GM19239 (cell line): ENCODE data around the gene TMEM97.

ENCODE experiments used
- DNase-seq: peaks from one replicate; pipeline ENCODE4 v3.0.0; 2011; ENCODE audit warnings: low spot score; ENCODE audit not compliant: insufficient read length
- FAIRE-seq: peaks from 2 replicates; lab custom pipeline; 2011; peaks lifted over from hg19 to GRCh38; lab: Jason Lieb, UNC

The TMEM97 gene

DNA sequence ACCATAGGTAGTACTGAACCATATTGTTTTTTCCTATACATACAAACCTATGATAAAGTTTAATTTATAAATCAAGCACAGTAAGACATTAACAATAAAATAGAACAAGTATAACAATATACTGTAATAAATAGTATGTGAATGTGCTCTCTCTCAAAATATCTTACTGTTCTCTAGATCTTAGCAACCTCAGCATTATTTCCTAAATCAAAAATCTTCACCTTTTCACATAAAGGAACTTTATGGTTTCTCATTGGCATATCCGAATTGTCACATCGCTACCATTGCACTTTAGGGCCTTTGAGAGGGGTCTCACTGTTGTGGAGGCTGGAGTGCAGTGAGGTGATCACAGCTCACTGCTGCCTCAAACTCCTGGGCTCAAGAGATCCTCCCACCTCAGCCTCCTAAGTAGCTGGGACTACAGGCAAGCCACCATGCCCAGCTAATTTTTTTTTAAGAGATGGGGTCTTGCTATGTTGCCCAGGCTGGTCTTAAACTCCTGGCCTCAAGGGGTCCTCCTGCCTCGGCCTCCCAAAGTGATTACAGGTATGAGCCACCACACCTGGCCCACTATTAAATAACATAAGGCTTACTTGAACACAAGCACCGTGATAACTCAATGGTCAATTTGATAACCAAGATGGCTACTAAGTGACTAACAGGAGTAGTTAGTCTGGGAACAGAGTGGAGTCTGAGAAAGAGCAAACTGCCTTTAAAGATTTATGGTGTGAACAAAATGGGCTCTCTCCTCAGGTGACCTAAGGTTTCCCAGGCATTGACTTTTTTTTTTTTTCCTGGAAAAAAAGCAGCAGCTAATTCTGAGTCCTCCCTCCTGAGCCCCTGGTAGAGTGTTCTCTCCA lies 2.9 kb upstream of the TMEM97 start:
- no peak for DNase-seq
- FAIRE-seq: no peak

DNA sequence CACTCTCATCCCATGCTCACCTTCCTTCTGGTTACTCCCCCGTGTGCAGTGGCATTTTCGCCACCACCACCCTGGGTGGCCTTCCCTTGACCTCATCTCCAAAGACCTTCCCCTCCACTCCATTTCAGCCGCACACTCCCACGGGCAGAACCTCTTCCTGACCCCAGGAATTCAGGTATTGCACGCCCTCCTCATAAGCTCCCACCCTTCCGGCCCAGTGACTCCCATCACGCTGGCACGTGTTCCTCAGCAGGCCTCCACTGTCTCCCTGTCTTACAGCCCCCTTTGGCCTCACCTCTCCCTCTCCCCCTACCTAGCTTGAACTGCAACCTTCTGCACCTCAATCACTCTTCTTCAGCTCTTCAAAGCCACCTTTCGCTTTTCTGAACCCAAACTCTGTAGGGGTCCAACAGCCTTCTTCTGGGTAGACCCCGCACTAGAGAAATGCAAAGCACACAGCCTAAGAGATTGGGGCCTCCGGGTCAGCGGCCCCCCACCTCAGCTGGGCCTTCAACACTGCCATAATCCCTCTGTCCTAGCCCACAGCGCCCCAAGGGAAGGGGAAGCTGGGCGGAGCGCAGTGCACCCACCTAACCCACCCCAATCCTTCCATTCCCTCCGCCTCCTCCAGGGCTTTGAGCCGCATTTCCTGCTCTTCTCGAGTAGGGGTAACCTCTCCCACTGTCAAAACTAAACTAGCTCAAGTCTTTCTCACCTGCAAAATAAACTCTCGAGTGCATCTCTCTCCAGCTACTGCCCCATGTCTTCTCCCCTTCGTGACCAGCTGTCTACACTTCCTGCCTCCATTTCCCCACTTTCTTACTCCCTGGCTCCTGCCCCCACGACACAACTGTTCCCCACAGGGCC lies 1.7 kb upstream of the TMEM97 start:
- FAIRE-seq (no peak), DNase-seq (no peak)

DNA sequence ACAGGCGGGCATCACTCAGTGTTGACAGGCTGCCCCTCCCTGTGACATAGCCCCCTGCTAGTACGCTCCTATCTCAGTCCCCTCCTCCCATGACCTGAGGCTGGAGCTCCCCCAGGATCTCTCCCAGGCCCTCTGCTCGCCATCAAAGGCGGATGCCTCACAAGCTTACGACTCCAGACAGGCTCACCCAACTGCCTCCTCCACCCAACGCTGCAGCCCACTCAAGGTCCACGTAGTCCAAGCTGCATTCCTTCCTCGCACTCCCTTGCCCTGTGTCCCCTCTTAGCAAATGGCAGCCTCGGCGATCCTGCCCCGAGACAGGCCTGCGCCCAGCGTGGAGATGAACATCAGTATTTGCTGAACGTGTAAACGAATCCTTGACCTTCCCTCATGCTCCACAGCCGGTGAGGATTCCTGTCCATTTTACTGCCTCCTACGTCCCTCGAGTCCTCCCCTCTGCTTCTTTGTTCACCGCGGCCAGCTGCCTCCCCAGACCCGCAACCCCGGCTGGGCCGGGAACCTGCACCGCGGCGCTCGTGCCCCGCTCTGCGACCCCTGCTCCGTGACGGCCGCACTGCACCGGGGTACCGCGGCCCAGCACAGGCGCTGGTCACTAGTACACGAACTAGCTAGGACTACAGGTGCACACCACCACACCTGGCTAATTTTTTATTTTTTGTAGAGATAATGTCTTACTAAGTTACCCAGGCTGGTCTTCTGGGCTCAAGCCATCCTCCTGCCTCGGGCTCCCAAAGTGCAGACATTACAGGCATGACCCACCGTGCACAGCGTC lies 838 bp upstream of the TMEM97 start:
- DNase-seq: no peak
- no peak for FAIRE-seq

DNA sequence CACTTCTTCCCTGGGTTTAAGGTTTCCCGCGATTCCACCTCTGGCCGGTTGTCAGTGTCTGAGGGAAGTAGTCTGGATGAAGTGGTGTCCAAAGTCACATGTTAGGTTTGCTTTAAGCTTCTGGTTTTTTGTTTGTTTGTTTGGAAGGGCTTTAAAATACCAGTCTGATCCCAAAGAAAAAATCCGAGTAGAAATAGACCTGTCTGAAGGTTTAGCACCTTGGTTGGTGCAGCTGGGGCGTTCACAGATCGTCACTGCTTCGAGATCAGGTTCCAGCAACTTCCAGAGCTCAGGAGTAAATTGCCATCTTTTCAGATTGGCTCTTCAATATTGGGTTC lies 567 bp downstream of the TMEM97 start:
- DNase-seq (no peak), FAIRE-seq (no peak)

DNA sequence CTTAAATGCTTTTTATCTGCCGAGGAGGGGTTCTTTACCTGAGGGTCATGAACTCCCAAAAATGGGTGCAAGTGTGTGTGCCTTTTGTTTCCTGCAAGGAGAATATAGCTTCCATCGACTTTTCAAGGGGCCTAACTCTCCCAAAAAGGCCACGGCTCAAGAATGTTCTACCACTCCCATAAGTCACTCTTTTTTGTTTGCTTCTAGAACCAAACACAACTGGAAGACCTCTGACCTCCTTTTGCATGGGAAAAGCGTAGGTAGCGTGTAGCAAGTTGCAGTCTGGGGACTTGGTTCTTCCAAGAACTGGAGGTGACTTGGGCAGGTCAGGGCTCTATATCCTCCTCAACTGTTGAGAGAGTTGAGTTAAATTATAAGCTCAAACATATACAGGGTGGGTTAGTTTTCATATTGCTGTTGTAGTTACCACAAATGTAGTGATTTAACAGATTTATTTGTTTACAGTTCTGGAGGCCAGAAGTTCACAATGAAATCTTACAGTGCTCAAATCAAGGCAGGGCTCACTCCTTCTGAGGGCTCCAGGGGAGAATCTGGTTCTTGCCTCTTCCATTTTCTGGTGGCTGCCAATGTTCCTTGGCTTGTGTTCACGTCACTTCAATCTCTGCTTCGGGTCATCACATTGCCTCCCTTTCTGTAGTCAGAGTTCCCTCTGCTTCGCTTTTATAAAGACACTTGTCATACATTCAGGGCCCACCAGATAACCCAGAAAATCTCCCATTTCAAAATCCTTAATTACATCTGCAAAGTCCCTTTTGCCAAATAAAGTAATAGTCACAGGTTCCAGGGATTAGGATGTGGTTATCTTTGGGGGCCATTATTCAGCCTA lies 1.4 kb downstream of the TMEM97 start:
- no peak for FAIRE-seq
- no peak for DNase-seq

DNA sequence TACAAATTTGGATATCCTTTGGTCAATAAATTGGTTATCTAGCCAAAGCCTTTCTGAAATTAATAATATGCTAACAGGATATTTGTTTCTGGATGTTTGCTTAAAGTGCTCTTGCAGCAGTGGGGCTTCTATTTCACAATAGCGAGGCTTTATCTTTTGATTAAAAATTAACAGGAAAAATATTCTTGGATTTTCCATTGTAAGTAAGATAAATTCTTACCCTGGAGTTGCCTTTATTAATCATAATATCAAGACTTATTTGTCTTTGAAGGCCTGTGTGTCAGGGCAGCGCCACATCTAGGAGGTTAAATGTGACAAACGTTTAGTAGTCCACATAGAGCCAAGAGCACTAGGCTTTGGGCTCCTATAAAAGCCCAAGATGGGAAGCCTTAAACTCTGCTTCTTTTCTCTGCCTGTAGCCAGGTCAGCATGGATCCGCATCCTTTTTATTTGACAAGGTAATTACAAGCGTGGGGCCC lies 5.3 kb downstream of the TMEM97 start:
- DNase-seq (no peak), FAIRE-seq (no peak)

DNA sequence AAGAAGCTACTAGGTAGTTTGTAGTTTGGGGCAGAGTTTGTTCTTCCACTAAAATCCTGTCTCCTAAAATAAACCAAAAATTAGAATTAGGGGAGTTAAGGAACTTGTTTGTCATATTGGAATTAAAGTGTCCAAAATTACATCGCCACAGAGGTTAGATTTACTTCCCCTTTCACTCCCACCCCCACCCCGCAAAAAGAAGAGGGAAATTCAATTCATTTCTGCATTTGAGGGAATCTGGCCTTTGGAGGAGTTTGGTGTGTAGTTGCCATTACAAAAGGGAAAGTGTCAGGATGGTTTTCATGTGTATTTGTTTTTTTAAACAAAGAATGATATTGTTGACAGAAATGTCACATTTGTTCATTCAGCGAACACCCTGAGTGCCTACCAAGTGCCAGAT lies 5.8 kb downstream of the TMEM97 start:
- DNase-seq (no peak), FAIRE-seq (no peak)

DNA sequence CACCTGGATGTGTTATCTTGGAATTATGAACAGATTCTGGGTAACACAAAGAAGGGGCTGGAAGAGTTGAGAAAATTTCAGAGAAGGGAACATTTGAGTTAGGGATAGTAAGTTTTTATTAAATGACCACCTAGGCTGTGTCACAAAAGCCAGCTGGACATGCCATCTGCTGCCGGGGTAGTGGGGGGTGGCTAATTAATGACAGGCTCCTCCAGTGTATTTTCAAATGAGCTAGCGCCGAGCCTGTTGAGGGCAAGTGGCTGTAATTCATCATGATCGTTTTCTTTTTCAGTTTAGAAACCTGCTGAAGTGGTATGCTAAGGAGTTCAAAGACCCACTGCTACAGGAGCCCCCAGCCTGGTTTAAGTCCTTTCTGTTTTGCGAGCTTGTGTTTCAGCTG lies 6.2 kb downstream of the TMEM97 start:
- DNase-seq: no peak
- no peak for FAIRE-seq

DNA sequence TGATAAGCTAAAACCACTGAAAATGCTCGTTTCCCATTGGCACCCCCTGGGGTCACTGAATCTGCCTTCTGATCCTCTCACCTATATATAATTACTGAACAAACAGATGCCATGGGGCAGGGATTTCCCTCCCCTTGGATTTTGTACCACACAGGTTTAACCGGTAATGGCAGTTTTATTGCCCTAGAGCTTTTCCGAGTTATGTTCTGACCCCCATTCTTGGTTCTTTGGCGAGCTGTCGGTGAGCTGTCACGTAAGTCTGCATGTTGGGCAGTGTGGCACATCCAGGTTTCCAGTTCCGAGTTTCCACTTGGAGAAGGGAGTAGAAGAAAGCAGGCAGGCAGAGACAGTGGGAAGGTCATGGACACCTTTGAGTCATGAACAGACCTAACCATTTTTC lies 7.1 kb downstream of the TMEM97 start:
- FAIRE-seq (no peak), DNase-seq (no peak)

DNA sequence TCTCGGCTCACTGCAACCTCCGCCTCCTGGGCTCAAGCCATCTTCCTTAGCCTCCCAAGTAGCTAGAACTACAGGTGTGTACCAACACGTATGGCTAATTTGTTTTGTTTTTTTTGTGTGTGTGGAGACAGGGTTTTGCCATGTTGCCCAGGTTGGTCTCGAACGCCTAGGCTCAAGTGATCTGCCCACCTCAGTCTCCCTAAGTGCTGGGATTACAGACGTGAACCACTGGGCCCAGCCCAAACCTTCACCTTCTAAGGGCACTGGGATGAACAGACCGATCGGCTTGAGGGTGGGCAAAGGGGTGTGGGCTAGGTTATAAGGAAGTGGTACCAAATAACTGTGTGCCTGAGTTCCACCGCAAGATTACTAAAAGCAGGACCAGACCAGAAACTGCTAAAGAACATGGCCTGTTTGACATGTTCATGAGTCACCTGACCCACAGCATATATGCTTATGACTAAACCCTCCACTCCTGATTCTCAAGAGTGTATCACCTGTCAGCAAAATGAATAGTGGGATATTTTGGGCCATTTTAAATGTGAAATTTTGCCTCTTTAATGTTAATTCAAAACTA lies 8.1 kb downstream of the TMEM97 start:
- FAIRE-seq: no peak
- DNase-seq: no peak

DNA sequence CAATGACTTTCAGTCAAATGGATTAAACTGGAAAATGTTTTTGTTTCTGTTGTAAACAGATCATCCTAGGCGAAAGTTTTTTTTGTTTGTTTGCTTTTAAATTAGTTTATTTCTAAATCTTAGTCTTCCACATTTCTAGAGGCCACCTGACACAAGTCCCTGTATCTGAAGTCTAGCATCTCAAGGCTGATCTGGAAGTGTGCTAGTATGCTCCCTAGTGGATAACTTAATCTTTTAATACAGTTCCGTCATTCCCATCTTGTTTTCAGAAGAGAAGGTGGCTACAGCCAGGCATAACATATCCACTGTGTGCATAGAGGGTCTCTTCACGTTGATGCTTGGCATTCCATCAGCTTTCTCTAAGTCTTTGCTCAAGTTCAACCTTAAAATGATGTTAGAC lies 8.7 kb downstream of the TMEM97 start:
- DNase-seq: no peak
- FAIRE-seq: no peak

DNA sequence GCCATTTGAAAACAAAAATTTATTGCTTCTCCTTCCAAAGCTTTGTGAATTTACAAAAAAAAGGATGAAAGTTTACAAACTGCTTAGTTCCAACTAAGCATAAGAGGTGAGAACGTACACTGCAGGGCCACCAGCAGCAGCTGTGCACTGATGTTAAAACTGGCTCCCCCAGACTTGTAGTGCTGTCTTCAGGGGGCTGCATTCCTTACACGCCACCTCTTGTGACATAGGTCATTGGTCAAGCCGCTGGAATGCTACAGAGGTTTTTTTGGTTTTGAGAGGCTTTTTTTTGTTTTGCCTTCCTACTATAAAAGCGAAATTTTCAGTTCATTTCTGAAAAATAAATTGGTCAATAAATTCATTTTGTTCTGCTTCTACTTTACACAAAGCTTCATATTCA lies 9.3 kb downstream of the TMEM97 start:
- no peak for FAIRE-seq
- DNase-seq: no peak

DNA sequence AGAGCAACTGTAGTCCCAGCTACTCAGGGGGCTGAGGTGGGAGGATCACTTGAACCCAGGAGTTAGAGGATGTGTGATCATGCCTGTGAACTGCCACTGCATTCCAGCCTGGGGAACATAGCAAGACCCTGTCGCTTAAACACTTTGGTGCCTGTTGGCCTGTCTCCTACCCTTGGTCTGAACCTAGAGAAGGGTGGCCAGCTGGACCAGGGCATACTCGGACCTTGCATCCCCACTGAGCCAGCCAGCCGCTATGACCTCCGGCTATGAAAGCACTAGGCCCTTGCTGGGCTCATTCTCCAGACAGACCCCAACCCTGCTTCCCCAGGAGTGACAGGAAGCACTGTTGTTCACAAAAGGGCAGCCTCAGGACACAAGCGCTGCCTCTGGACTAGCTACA lies 11.7 kb downstream of the TMEM97 start:
- no peak for DNase-seq
- no peak for FAIRE-seq

DNA sequence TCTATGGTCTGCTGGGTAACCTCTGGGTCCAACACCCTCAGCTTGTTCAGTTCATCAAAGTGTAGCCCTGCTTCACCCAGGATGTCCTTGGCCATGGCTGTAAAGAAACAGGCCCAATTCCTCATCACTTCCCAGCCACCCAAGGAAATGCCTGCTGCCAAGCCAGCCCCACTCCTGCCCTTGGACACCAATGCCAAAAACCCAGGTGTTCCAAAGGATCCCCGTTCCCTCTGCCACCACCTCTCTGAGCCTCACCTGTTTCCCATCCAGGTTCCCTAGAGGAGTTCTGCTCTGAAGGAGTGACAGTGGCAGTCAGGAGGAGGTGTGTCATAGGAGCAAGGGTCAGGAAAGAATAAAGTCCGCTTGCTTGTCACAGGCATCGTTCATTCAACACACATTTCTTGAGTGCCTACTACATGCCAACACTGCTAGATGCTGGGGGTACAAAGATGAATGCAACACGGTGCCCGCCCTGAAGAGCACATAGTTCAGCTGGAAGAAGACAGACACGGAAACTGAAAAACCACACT lies 13.0 kb downstream of the TMEM97 start:
- DNase-seq: no peak

DNA sequence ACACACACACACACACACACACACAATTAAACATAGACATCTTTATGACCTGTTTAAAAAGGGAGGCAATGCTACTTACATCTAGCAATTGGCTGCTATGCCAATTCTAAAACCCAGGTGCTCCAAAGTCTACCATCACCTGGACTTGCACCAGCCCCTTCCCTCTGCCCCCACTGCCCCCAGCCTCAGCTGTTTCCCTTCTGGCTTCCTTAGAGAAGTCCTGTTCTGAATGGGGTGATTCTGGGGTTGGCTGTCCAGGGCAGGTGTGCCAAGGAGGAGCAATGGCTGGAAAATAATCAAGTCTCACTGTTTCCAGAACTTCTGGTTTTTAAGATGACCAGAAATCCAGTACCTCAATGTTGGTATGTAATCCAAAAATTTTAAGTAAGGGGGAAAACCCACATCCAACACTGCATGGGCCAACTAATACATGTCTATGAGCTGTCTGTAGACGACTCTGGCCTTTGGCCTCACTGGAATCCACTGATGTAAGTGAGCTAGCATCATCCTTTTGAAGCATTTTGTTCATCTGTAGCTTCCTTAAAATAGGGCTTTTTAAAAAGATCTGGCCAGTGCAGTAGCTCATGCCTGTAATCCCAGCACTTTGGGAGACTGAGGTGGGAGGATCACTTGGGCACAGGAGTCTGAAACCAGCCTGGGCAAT lies 14.2 kb downstream of the TMEM97 start:
- no peak for FAIRE-seq
- DNase-seq: no peak

More for the DNA sequence above, 13.0 kb downstream of the TMEM97 start:
- FAIRE-seq: no peak

DNA sequence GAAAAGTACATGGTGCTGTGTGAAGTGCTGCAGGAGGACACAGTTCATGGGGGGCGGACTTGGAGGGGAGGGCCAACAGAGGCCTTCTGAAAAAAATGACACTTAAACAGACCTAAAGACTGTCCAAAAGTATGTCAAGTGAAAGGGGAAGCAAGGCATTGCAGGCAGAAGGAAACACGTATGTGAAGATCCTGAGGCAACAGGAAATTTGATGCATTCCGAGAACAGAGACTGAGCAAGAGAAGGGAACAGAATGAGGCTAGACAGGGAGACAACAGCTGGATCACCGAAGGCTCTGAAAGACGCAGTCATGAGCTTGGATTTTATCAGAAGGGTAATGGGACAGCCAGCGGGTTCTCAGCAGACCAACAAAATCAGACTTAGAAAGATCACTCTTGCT lies 15.2 kb downstream of the TMEM97 start:
- no peak for FAIRE-seq
- DNase-seq: no peak

DNA sequence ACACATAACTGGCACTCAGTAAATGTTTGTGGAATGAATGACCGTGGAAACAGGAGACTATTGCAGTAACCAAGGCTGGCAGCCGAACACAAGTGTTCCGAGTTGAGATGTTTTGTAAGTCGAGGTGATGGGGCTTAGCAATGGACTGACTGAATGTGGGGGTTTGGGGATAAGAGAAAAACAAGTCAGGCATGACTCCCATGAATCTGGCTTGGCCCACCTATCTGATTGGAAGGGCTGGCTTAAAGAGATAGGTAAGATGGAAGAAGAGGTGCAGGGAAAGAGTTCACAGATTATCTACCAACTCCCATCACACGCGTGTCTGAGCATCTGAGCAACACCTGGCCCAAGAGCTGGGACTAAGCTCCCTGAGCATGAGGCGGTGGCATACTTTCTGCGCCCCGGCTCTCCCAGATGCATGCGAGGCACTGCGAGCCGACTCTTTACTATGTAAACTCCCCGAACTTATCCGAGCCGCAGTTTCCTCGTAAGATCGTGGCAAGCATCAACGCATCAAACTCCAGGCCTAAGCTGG lies 15.7 kb downstream of the TMEM97 start:
- DNase-seq (no peak), FAIRE-seq (no peak)

DNA sequence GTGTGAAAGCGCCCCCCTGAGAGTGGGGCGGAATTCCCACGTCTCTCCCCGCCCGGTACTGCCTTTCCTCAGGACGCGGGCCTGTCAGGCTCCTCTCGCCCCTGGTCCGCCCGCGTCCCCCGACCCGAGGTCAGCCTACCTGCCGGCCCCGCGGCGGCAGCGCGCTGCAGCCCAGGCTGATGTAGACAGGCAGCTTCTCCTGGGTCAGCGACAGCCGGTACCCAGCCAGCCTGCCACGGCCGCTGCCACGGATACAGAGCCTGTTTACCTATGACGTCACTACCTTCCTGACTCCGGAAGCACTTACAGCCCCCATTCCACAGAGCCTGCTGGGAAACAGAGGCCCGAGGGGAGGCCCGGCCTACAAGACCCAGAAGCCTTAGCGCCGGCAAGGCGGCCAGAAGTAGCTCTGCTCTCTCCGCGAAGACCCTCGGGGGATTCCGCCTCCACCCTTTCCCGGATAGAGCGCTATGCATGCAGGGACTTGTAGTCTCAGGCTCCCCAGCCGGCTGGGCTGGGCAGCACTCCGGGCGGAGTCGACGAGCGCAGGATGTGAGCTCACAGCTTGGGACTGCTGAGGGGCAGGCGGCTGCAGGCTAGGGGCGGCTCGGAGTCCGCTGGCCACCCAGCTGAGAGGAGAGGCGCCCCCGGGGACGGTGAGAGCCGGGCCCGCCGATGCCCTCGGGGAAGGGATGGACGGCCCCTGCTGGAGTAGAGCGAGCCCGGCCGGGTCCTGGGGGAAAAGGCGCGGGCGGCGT lies 16.4 kb downstream of the TMEM97 start, which contains the start of the genes IFT20 and TNFAIP1:
IFT20 (minus strand) TSS at position 272 of the 758 bp plus-strand sequence. CDS start 3,487 bp downstream, outside the sequence.
TNFAIP1 (plus strand) TSS at position 561 of the 758 bp plus-strand sequence. CDS start 3,761 bp downstream, outside the sequence.
- DNase-seq (peak; percentile 95), FAIRE-seq (peak; percentile 99)
